Body of pancreas (tissue), 4 donors: ENCODE results near the gene RPS21. TPM values are rescaled to one million over a fixed set of nuclear protein-coding genes. Genes with fewer than 3 reads are reported as not detected.

Source experiments
- ATAC-seq: fragments of 150-250 bp; one replicate; pipeline ENCODE4 v1.9.1; 2016
- DNase-seq, 4 donors: peaks; one replicate each; pipeline ENCODE4 v3.0.0-alpha.2; 2019
- H3K27ac ChIP-seq, 4 donors: fragments of 200-600 bp; sonication (generic); 1 replicate in 3 of 4; 2 replicates in 1 of 4; pipeline versions ENCODE4 v1.5.1 to v1.6.1; 2016 to 2019; ENCODE audit warnings: mild to moderate bottlenecking in 1 of 4, mixed read lengths in 1 of 4, moderate library complexity in 1 of 4
- H3K27me3 ChIP-seq, 2 donors: fragments of 200-600 bp; sonication (generic); one replicate each; pipeline ENCODE4 v1.6.0; 2016; ENCODE audit warnings: mild to moderate bottlenecking in 1 of 2
- H3K36me3 ChIP-seq, 2 donors: fragments of 200-600 bp; sonication (generic); replicated peaks in 1 of 2; 2 replicates each; pipeline ENCODE4 v1.5.1; 2016; ENCODE audit warnings: low read depth in 2 of 2; ENCODE audit not compliant: insufficient read depth in 1 of 2
- H3K4me1 ChIP-seq: fragments of 200-600 bp; sonication (generic); one replicate; pipeline ENCODE4 v1.6.0; 2016
- H3K4me3 ChIP-seq, 2 donors: fragments of 200-600 bp; sonication (generic); 1 replicate in 1 of 2; 2 replicates in 1 of 2; pipeline ENCODE4 v1.5.1; 2016 to 2019
- H3K9me3 ChIP-seq, 3 donors: fragments of 200-600 bp; sonication (generic); 1 replicate in 2 of 3; 2 replicates in 1 of 3; pipeline ENCODE4 v1.5.1; 2016
- CTCF ChIP-seq, 7 experiments: fragments of 450-650 bp in 4 of 7; fragments of 200-600 bp in 3 of 7; sonication (generic) in 3 of 7; IDR thresholded peaks; one replicate each; pipeline ENCODE4 v1.5.1; 2016 to 2019; ENCODE audit warnings: antibody characterized with exemption in 7 of 7
- POLR2A ChIP-seq, 3 donors: fragments of 450-650 bp; IDR thresholded peaks; one replicate each; pipeline ENCODE4 v1.6.1; 2016; ENCODE audit warnings: antibody characterized with exemption in 3 of 3, mild to moderate bottlenecking in 2 of 3
- WGBS, 2 donors: methylation state at CpG; one replicate each; pipeline ENCODE4 v1.1.5; 2017; 5-methylcytosine and 5-hydroxymethylcytosine counted together
- intact Hi-C: fragments of 100-400 bp; cut with DNase I; formaldehyde crosslinking; loops from one replicate; pipeline ENCODE4 v1.15.1; 2023
- total RNA-seq, 2 donors: library from RNA; depleted of rRNA; stranded (reverse); fragments of >200 nt; gene quantifications; one replicate each; pipeline ENCODE4 v1.1.0, GENCODE V29; 2016

The RPS21 gene
- total RNA-seq, 2 donors from 2014 or later: 654 to 656 TPM

DNA sequence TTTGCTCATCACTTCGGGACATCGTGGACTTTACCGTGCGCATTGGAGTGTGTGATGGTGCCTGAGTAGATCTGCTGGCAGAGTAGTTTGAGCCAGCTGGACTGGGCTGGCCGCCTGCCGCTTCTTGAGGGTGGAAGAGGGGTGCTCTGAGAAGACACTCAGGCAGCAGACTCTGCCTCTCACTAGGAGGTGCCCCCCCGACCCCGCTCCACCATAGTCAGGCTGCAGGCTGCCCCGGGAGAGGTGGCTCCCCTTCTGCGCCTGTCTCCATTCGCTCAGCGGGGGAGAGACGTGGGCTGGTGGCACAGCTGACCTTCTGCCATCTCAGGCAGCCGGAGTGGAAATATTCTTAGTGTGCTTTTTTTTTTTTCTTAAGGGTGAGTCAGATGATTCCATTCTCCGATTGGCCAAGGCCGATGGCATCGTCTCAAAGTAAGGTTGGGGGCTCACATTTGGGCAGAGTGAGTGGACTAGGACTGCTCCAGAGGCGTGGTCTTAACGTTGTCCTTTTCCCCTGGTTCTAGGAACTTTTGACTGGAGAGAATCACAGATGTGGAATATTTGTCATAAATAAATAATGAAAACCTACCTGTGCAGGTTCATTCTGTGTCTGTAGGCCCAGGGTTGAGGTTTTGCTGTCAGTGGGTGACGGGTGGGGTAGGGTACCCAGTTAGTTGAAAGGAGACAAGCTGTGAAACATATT is 1.2 kb downstream of the RPS21 start:
- no peaks in the 10 kb centered on the region for H3K9me3 ChIP-seq
- ATAC-seq: no peak
- intact Hi-C loops: no loop called here
- 51 to 52% methylated on average over 13 to 20 of the region's 20 CpGs for WGBS, 2 donors
- H3K4me3 ChIP-seq: no peak overlapping the region
- TF ChIP-seq POLR2A (IDR thresholded peaks at IDR 0.05) (no peak), CTCF (IDR thresholded peaks at IDR 0.05) (no peak)
- H3K27ac ChIP-seq: peak overlapping the region in 2 of 4 donors; percentile 90 to 97
- no peaks in the 10 kb centered on the region for H3K27me3 ChIP-seq
- H3K4me1 ChIP-seq: peaks cover 27% of the 10 kb centered on the region
- peaks cover 0 to 8% of the 10 kb centered on the region in 2 donors for H3K36me3 ChIP-seq
- no peak for DNase-seq

- TF ChIP-seq POLR2A (IDR thresholded peaks at IDR 0.05): no peak
- no peak for TF ChIP-seq CTCF (IDR thresholded peaks at IDR 0.05)
- no peak overlapping the region for H3K27ac ChIP-seq
- WGBS, 2 donors: 74 to 85% methylated on average over 10 to 11 of the region's 11 CpGs
- intact Hi-C loops: no loop called here
- no peak for DNase-seq
- peaks cover 0 to 8% of the 10 kb centered on the region in 2 donors for H3K36me3 ChIP-seq
- no peaks in the 10 kb centered on the region for H3K9me3 ChIP-seq
- H3K27me3 ChIP-seq: no peaks in the 10 kb centered on the region
- peaks cover 27% of the 10 kb centered on the region for H3K4me1 ChIP-seq
- H3K4me3 ChIP-seq: no peak overlapping the region
- ATAC-seq: no peak
Observed at GRCh38 chr20:62388839-62389600, 2.1 kb downstream of the RPS21 start.

- Histone ChIP-seq H3K27ac (no peak overlapping the region), H3K4me3 (no peak overlapping the region), H3K9me3 (no peaks in the 10 kb centered on the region), H3K36me3 (peaks cover 0 to 8% of the 10 kb centered on the region in 2 donors), H3K27me3 (no peaks in the 10 kb centered on the region), H3K4me1 (peaks cover 27% of the 10 kb centered on the region)
- intact Hi-C loops: no loop called here
- 80 to 81% methylated on average over 5 of the region's 5 CpGs for WGBS, 2 donors
- DNase-seq: no peak
- TF ChIP-seq CTCF (IDR thresholded peaks at IDR 0.05) (no peak), POLR2A (IDR thresholded peaks at IDR 0.05) (no peak)
- ATAC-seq: no peak
Observed at GRCh38 chr20:62389601-62390087, 2.7 kb downstream of the RPS21 start.

DNA sequence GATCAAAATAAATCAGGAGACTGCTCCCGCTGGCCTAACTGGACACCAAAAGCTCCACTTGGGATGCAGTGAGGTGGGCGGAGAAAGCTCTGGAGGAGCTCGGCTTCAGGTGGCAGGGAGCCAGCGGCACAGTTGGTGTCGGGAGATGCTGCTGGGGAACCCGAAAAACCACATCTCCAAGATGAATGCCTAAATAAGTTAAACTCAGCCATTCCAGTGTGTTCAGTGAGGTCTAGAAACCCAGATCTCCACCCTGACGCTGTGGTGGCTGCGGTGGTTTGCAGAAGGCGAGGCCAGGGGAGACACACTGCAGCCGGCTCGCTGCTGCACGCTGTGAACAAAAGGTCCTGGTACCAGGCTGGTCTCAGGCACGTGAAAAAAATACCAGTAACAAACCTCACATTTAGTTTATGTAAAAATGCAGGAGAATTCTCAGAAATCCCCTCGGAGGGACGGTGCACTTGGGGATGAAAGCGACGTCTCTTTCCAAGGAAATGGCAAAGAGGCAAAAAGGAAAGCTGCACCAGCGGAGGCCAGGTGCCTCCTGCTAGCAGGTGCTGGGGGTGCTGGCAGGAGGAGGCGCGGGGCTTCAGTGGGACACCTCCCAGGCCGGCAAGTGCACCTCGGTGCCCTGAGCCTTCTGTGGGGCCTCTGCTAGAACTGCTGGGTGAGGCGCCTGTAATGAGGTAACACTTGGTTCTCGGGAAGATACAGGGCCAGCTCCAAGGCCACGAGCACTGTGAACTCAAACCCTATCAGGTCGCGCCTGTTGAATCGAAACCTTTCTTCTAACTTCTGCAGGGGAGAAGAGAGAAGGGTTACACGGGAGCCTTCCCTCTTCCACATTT is 3.6 kb downstream of the RPS21 start:
- DNase-seq: no peak
- no peak for TF ChIP-seq CTCF (IDR thresholded peaks at IDR 0.05)
- peaks cover 0 to 8% of the 10 kb centered on the region in 2 donors for H3K36me3 ChIP-seq
- no peaks in the 10 kb centered on the region for H3K27me3 ChIP-seq
- intact Hi-C loops: no loop called here
- no peaks in the 10 kb centered on the region for H3K9me3 ChIP-seq
- no peak overlapping the region for H3K4me3 ChIP-seq
- H3K27ac ChIP-seq: no peak overlapping the region
- ATAC-seq: no peak
- peaks cover 20% of the 10 kb centered on the region for H3K4me1 ChIP-seq
- WGBS, 2 donors: 75 to 83% methylated on average over 29 of the region's 29 CpGs
